T-helper 2 cell treated with Interferon-gamma antibody and Interleukin-4, amounts not matched to agents 100 ng/mL and 5 ng/mL, for 36 hours (primary cell): ENCODE results near the gene GGA3. TPM values are rescaled to one million over a fixed set of nuclear protein-coding genes. Genes with fewer than 3 reads are reported as not detected.

Experiments used
- intact Hi-C: fragments of 100-400 bp; cut with micrococcal nuclease; formaldehyde crosslinking; loops from one replicate; pipeline ENCODE4 v1.15.1; 2023
- total RNA-seq: library from RNA; stranded (reverse); gene quantifications from 2 replicates; pipeline ENCODE4 v1.2.3, GENCODE V29; 2022

The GGA3 gene
- total RNA-seq, 1 donor from 2014 or later = 70.6 TPM

- intact Hi-C loops = no loop called here
Observed at GRCh38 chr17:75252039-75252816, 9.2 kb downstream of the GGA3 start.

GRCh38 chr17:75250009-75250471 is 11.4 kb downstream of the GGA3 start:
- intact Hi-C loops = no loop called here

GRCh38 chr17:75249564-75249963 is 11.8 kb downstream of the GGA3 start:
- intact Hi-C loops = no loop called here

- intact Hi-C loops = no loop called here
Observed at GRCh38 chr17:75246404-75246803, 15.0 kb downstream of the GGA3 start.

GRCh38 chr17:75245011-75245410 is 16.4 kb downstream of the GGA3 start:
- intact Hi-C loops = no loop called here

GRCh38 chr17:75244133-75244866 is 17.1 kb downstream of the GGA3 start:
- intact Hi-C loops = no loop called here

- intact Hi-C loops = no loop called here
Observed at GRCh38 chr17:75242461-75243042, 18.9 kb downstream of the GGA3 start.

GRCh38 chr17:75241996-75242460 is 19.4 kb downstream of the GGA3 start:
- intact Hi-C loops = no loop called here

GRCh38 chr17:75241502-75241901 is 19.9 kb downstream of the GGA3 start:
- intact Hi-C loops = no loop called here

GRCh38 chr17:75241143-75241430 is 20.3 kb downstream of the GGA3 start:
- intact Hi-C loops = no loop called here

GRCh38 chr17:75240394-75241142 is 20.8 kb downstream of the GGA3 start:
- intact Hi-C loops = no loop called here

GRCh38 chr17:75239778-75240393 is 21.5 kb downstream of the GGA3 start:
- intact Hi-C loops = no loop called here

- intact Hi-C loops = no loop called here
Observed at GRCh38 chr17:75239214-75239613, 22.2 kb downstream of the GGA3 start.

- intact Hi-C loops = loop anchor here (1.0 kb wide), 1 partner anchor 124 kb away; no protein-coding TSS in a partner anchor
Observed at GRCh38 chr17:75238684-75239191, 22.7 kb downstream of the GGA3 start.

- intact Hi-C loops = loop anchor here (1.0 kb wide), 1 partner anchor 124 kb away; no protein-coding TSS in a partner anchor
Observed at GRCh38 chr17:75238020-75238580, 23.3 kb downstream of the GGA3 start.

- intact Hi-C loops = loop anchor here (1.0 kb wide), 1 partner anchor 123 kb away; no protein-coding TSS in a partner anchor
Observed at GRCh38 chr17:75237100-75238014, 24.0 kb downstream of the GGA3 start.

GRCh38 chr17:75232786-75233185 is 28.6 kb downstream of the GGA3 start:
- intact Hi-C loops = no loop called here

GRCh38 chr17:75231741-75232464 is 29.5 kb downstream of the GGA3 start:
- intact Hi-C loops = no loop called here

- intact Hi-C loops = no loop called here
Observed at GRCh38 chr17:75231071-75231470, 30.3 kb downstream of the GGA3 start.
